ENCODE results near the gene ACBD4.

DNA sequence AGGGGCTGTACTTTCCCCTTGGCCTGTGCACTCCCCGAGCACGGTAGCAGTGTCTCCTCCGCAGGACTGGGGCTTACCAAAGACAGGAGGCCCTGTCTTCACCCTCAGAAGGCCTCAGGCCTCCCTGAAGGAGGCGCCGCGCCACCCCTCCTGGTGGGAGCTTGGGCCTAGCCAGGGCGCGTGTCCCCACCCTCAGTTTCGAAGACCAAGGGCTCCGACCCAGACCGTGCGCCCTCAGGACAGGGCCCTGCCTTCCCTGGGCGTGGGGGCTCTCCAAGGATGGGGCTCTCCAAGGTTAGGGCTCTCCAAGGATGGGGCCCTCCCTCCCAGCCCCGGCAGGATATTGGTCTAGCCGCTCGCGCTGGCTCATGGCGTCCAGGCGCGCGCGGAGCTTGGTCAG lies 14.9 kb upstream of the ACBD4 start:
- TF ChIP-seq, protein P1, sequence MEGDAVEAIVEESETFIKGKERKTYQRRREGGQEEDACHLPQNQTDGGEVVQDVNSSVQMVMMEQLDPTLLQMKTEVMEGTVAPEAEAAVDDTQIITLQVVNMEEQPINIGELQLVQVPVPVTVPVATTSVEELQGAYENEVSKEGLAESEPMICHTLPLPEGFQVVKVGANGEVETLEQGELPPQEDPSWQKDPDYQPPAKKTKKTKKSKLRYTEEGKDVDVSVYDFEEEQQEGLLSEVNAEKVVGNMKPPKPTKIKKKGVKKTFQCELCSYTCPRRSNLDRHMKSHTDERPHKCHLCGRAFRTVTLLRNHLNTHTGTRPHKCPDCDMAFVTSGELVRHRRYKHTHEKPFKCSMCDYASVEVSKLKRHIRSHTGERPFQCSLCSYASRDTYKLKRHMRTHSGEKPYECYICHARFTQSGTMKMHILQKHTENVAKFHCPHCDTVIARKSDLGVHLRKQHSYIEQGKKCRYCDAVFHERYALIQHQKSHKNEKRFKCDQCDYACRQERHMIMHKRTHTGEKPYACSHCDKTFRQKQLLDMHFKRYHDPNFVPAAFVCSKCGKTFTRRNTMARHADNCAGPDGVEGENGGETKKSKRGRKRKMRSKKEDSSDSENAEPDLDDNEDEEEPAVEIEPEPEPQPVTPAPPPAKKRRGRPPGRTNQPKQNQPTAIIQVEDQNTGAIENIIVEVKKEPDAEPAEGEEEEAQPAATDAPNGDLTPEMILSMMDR (IDR thresholded peaks at IDR 0.05), result no peak
- no peak for TF ChIP-seq POLR2AphosphoS5 (IDR thresholded peaks at IDR 0.05; ENCODE audit: low read depth, low read length)
- TF ChIP-seq, protein P2, sequence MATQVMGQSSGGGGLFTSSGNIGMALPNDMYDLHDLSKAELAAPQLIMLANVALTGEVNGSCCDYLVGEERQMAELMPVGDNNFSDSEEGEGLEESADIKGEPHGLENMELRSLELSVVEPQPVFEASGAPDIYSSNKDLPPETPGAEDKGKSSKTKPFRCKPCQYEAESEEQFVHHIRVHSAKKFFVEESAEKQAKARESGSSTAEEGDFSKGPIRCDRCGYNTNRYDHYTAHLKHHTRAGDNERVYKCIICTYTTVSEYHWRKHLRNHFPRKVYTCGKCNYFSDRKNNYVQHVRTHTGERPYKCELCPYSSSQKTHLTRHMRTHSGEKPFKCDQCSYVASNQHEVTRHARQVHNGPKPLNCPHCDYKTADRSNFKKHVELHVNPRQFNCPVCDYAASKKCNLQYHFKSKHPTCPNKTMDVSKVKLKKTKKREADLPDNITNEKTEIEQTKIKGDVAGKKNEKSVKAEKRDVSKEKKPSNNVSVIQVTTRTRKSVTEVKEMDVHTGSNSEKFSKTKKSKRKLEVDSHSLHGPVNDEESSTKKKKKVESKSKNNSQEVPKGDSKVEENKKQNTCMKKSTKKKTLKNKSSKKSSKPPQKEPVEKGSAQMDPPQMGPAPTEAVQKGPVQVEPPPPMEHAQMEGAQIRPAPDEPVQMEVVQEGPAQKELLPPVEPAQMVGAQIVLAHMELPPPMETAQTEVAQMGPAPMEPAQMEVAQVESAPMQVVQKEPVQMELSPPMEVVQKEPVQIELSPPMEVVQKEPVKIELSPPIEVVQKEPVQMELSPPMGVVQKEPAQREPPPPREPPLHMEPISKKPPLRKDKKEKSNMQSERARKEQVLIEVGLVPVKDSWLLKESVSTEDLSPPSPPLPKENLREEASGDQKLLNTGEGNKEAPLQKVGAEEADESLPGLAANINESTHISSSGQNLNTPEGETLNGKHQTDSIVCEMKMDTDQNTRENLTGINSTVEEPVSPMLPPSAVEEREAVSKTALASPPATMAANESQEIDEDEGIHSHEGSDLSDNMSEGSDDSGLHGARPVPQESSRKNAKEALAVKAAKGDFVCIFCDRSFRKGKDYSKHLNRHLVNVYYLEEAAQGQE (IDR thresholded peaks at IDR 0.05; ENCODE audit: insufficient read depth in 1 of 2, low read depth in 2 of 2, low read length in 1 of 2), result no peak

Measured in Panc1 (cell line).